Activated naive CD4-positive, alpha-beta T cell treated with anti-CD3 and anti-CD28 coated beads, Interleukin-2, amount 50 U/mL, for 16 hours (primary cell): ENCODE measurements around the gene NFX1.
"Not testable (repeated sequence)": the region's sequence is repeated elsewhere in the genome, so short reads cannot be mapped to it uniquely, and the experiment has no call there.

Experiments used
- DNase-seq: peaks from one replicate; pipeline ENCODE4 v3.0.0-alpha.2; 2020

NFX1 gene

DNA sequence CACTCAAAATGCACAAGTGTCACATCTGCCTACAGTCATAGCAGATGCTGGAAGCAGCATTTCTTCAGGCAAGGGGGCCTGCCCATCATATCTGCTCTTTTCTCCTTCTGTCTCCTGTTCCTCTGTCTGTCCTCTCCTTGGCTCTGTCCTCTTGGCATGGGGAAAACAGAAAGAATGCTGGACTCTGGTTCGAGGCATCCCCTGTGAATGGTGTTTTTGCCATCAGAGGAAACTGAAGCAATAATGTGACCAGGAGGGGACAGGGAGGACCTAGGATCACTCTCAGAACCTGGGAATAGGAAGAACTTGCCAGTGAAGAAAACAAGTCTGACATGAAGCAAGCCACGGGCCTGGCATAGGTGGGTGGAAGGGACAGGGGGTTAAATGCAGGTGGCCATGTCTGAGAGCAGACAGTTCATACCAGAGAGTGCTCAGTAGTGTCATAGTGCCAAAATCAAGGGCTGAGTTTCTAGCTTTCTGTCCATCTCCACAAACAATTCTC is 76.7 kb downstream of the NFX1 start:
- DNase-seq, result no peak

DNA sequence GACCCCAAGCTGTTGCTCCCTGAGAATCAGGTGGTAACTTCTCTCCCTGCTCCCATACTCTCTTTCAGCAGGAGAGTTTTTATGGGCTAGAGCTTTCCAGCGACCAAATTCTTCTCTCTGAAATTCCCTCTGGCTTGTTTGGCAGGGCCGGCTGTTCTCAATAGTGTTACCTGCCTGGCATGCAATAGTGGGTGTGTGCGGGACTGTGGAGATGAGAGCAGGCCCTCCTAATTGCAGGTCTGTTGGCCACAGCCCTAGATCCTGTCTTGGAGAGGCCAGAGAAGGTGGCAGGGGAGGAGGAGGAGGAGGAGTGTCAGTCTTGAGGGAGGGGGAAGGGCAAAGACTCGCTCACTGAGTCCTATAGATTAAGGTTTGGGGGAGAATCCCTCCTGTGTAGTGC is 82.6 kb downstream of the NFX1 start:
- no peak for DNase-seq

DNA sequence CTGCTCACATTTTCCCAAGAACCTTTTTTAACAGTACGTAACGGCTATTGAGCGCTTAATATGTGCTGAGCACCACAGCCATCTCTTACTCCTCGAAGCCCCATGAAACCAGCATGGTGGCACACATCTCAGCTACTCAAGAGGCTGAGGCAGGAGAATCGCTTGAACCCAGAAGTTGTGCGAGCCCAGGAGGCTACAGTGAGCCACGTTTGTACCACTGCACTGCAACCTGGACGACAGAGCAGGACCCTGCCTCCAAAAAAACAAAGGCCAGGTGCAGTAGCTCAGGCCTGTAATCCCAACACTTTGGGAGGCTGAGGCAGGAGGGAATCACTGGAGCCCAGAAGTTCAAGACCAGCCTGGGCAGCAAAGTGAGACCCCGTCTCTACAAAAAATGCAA is 83.9 kb downstream of the NFX1 start:
- no peak for DNase-seq

DNA sequence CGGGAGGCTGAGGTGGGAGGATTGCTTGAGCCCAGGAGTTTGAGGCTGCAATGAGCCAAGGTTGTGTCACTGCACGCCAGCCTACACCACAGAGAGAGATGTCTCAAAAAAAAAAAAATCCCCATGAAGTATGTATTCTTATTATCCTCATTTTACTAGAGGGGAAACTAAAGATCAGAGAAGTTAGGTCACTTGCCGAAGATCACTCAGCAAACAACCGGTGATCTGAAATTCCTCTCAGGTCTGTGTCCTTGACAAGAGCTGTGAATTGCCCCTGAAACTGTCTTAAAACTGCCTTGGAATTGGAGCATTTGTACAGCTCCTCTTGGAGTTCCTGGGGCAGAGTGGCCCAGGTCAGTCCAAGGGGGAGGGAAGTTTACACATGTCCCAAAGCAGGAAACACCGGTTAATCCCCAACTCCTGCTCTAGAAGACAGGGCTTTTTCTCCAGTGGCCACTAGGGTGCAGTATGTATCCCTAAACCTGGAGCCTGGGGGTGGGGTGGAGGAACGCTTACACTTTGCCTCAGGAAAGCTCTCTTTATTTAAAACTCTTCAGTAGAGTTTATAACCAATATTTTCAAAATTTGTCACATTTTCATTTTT is 84.4 kb downstream of the NFX1 start:
- peak; percentile 67 for DNase-seq

DNA sequence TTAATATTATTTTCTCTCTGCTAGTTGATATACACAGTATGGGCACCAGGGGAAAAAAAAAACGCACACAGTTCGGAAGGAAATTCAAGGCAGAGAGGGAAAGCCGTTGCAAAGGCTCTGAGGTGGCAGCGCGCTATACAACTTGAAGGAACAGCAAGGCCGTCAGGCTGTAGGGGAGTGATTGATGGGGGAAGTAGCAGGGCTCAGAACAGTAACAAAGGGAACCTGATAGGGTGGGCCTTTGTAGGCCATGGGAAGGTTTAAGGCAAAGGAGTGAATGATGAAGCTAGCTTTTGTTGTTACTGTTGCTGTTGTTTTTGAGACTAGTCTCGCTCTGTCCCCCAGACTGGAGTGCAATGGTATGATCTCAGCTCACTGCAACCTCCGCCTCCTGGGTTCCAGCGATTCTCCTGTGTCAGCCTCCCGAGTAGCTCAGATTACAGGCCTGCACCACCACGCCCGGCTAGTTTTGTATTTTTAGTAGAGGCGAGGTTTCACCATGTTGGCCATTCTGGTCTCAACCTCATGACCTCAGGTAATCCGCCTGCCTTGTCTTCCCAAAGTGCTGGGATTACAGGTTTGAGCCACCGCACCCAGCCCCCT is 85.0 kb downstream of the NFX1 start:
- DNase-seq, result no peak

DNA sequence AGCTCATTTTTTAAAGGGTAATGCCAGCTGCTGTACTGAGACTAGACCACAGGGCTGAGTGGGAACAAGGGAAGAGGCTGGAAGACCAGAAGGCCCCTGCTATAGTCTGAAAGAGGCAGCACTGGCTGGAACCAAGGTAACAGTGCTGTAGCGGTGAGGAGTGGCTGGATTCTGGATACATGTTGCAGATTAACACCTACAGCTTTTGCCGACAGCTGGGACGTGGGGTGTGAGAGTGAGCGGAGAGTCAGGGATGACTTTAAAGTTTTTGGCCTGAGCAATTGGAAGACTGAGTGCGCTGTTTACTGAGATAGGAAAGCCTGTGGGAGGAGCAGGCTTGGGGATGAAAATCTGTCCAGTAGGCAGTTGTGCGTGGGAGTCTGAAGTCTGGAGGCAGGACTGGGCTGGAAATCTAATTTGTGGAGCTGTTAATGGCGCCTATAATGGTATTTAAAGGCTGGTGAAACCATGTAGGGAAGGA is 85.6 kb downstream of the NFX1 start:
- no peak for DNase-seq

DNA sequence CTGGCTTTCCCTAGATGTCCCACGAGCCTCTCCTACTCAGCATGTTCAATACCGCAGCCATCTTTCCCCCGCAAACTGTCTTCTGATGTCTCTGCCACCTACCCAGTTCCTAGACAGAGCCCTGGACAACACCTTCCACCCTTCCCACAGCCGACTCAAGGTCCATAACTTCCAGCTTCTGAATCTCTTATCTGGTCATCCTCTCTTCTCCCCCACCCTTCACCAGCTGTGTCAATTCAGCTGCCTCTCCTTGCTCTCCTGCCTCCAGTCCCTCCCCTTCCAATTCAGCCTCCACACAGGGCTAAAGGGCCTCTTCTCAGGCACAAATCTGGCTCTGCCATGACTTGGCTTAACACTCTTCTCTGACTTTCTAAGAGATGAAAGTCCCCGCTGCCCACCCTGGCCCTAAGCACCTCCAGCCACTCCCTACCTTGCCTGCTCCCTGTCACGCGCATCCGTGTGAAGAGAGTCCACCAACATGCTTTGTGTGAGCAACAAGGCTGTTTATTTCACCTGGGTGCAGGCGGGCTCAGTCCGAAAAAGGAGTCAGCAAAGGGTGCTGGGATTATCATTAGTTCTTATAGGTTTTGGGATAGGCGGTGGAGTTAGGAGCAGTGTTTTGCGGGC is 86.9 kb downstream of the NFX1 start:
- no peak for DNase-seq

DNA sequence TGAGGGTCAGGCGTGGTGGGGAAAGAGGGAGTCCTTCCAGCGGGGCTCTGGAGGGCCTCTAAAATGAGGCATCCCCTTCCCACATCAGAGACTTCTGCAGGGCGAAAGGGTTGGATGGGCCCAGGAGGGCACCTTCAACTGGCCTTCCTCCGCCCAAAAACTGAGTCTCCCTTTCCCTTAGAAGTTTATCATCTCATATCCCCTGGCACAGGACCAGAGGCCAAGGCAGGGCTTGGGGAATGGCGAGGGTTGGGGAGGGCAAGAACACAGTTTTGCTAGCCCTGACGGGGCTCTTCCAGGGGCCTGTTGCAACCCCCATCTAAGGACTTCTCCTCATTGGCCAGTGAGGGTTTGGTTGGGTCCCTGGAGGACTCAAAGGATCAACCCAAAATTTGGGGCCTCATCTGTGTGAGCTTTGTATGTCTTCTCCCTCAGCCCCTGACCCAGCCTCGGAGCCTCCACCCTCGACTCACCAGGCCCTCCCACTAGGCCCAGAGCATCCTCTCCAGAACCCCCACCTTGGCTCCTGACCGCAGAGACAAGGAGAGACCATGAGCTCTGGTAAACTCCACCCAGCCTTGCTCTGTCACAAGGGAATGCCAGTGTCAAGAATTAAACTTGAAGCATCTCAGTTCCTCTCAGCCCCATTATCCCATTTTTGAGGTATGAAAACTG is 87.9 kb downstream of the NFX1 start:
- no peak for DNase-seq

DNA sequence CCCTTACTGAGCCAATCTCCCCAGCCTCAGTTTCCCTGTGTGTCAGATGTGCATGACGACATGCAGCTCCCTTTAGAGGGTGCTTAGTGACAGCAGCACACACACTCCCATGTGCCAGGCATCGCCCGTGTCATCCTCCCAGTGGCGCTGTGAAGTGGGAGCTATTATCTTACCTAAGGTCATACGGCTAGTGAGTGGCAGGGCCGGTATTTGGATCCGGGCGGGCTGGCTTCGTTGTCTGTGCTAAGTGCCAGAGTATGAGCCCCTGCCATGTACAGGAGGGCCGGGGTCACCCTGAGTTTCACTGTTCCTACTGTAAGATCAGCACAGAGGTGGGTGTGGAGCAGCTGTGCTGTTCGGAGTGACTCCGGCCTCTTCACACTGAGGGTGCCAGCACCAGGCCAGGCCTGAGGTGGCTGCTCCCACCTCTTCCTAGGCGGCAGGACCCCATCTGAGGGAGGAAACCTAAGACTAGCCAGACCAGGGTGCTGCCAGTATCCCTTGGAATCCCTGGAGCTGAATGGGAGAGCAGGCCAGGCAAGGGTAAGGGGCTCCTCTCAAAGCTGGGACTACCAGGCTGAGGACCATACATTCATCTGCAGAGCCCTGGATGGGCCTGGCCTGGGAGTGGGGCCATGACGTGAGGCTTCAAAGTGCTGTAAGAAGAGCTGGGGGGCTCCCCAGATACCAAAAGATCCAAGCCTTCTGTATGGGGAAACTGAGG is 89.5 kb downstream of the NFX1 start:
- DNase-seq, result no peak

DNA sequence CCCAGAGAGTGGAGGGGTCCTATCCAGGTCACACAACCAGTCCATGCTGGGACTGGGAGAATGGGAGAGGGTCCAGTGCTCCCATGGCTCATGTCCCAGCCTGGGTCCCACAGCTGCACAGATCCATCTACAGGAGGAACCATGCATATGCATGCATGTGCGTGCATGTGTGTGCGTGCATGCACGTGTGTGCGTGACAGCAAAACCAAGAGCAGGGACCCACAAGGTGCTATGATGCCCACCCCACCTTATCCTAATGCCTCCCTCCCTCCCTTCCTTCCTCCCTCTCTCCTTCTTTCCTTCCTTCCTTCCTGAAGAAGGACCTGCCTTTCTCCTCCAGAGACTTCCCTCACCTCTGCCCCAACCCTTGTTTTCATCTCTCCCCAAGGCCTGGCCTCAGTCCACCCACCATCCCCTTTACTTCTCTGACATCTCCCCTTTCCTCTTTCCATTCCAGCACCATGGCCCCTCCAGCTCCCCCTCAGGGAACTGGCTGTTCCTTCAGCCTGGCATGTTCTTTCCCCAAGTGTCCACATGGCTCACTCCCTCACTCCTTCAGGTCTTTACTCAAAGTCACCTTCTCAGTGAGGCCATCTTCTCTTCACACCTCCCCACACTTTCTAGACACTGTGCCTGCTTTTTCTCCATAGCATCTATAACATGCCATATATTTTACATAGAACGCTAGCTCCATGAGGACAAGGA is 90.2 kb downstream of the NFX1 start:
- no peak for DNase-seq

DNA sequence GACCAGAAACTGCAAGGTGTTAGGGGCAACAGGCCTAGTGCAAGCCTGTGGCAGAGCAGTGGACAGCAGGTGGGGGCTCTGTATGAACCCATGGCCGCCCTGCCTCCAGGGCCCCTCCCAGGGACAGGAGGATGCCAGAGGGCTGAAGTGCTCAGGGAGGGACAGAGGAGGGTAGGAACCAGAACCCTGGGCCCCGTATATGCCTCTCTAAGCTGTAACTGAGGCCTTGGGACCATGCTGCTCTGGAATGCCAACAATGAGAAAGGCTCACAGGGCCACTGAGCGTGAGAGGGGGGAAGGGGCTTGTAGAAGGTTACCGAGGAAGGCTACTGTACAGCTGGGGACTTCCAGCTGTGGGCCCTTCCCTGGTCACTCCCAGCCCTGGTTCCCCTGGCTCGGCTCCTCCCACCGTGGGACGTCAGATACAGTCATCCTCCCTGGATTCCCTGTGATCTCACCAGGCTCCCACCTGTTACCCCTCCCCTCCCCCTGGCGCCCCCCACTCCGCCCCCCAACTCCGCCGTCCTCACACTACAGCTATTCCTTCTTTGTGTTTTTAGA is 91.0 kb downstream of the NFX1 start:
- no peak for DNase-seq

DNA sequence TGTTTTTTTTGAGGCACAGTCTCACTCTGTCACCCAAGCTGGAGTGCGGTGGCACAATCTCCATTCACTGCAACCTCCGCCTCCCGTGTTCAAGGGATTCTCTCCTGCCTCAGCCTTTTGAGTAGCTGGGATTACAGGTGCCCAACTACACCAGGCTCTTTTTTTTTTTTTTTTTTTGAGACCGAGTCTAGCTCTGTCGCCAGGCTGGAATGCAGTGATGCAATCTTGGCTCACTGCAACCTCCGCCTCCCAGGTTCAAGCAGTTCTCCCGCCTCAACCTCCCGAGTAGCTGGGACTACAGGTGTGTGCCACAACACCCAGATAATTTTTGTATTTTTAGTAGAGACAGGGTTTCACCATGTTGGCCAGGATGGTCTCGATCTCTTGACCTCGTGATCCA is 92.1 kb downstream of the NFX1 start:
- not testable (repeated sequence) for DNase-seq

DNA sequence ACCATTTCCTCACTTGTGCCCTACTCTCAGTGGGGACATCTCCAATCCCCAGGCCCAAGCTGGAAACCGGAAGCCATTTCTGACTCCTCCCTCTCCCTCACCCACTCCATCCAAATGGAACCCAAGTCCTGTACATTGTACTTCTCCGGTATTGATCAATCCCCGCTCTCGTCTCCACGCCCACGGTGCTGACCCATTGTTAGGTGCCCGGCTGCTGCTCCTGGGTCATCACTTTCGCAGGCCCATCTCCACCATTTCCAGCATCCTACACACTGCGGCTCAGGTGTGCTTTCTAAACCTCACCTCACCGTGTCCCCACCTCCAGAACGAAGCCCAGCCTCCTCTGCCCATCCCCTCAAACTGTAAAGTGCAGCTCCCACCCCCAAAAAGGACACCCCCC is 93.1 kb downstream of the NFX1 start:
- DNase-seq, result not testable (repeated sequence)

DNA sequence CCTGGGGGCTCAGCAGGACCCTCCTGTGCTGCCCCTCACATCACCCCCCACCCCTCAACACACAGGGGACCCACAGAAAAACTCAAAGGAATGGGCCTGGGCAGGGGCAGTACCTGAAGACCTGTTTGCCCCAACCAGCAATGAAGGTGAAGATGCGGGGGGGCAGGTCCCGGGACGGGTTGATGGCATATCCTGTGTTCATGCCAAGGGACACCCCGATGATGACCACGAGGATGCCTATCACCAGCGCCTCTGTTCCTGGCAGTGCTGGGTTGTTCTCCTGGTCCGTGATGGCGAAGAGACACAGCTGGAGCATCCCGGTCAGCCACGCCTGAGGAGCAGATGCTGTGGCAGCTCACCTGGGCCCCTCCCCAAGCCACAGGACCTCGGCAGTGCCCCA is 95.2 kb downstream of the NFX1 start:
- not testable (repeated sequence) for DNase-seq

DNA sequence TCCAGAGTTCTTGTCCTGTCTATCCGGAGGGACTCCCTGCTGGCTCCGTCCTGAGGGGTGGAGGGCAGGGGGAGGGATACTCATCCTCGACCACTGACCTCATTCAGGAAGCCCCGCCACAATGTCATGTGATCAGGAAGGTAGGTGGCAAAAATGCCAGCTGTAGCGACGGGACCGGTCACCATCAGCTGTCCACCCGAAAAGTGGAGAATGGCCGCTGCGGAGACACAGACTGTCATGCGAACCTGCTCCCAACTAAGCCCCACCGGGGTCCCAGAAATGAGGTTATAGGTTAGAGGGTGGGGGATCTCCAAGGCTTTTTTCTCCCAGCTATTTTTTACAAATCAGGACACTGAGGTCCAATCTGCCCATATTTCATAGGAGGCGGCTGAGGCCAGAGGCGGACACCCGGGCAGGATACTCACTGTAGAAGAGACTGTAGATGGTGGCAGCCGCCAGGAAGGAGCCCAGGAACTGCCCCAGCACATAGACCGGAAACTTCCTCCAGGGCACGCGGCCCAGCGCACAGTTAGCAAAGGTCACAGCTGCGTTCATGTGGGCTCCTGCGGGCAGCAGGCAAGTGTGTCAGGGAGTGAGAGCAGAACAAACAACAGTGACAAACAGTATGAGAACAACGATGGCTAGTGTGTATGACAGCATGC is 95.8 kb downstream of the NFX1 start:
- not testable (repeated sequence) for DNase-seq

DNA sequence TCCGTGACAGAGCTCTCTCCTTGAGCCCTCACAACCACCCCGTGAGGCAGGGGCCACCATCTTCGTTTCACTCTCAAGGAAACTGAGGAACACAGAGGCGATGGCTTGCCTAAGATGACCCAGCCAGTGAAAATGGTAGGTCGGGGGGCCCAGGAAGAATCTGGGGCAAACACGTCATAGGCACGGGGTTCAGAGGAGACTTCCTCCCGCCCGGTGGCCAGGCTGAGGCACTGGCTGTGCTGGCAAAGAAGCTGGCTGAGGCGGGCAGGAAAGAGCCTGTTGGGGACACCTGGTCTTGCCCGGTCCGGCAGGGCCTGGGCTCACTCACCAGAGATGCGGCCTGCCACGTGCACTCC is 96.3 kb downstream of the NFX1 start:
- DNase-seq, result not testable (repeated sequence)

DNA sequence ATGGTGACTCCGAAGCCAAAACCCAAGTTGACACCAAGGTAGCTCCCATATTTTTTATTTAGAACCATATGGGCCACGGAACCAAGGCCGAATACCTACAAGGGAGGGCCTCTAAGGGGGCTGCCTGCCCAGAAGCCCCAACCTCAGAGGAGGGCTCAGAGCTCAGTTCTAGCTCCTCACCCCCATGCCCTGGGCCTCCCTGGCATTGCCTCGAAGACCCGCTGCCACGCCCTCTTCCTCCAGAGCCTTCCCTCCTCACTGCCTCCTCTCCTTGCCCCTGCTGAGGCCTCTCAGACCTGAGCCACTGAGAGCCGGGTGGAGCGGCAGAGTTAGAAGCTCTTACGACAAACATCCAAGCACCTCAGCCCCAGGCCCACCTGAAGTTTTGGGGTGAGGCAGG is 96.7 kb downstream of the NFX1 start:
- not testable (repeated sequence) for DNase-seq

DNA sequence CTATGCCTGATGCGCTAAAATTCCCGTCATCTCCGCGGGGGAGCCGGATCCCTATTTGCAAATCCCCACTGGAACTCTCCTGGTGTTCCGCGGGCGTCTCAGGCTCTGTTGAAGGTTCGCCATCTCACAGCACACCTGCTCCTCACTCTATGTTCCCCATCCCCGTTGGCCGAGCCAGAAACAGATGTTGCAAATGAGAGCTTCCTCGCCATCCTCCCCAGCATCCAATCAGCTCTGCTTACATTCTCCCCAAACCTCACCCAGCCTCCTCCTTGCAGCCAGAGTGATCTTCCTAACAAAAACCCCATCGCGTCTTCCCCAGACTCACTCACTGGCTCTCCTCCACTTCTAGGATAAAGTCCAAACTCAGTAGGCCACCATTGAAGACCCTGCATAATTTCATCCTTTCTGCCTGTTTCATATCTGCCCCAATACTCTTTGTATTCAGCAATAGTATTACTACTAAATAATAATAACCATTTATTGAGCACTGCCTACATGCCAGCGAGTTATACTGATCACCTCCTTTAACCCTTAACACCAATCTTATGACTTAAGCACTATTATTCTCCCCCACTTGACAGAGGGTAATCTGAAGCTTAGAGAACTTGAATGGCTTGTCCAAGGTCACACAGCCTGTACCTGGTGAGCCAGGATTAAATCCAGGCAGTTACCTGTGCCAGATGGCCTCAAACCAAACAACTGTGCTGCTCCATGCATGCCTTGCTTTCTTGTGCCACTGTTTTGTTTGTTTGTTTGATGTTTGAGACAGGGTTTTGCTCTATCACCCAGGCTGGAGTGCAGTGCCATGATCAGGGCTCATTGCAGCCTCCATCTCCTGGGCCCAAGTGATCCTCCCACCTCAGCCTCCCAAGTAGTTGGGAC is 98.0 kb downstream of the NFX1 start:
- no peak for DNase-seq

DNA sequence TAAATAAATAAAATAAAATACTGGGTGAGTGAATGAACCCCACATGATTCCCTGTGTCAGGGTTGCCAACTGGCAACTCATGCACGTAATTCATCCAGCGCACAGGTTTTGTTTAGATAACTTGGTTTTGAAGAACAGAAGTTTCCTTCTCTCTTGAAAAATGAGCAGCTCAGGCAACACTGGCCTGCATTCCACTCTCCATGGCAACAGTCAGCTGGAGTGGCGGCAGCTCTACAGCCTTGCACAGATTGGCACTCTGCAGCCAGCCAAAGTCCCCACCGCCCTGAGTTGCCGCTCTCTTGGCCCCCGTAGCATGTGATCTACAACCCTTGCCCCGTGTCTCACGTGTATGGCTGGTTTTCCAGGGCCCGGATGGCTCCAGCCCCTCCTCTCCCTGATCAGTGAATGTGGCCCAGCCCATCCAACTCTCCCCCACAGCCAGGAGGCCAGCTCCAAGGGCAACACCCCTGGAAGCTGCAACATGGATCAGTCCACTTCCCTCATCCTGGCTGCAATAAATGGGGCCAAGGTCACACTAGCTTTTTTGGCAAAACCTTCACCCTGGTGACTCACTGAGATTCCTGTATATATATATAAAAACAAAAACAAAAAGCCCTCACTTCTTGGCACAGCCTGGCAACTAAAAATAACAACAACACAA is 100.9 kb downstream of the NFX1 start:
- DNase-seq, result not testable (repeated sequence)

DNA sequence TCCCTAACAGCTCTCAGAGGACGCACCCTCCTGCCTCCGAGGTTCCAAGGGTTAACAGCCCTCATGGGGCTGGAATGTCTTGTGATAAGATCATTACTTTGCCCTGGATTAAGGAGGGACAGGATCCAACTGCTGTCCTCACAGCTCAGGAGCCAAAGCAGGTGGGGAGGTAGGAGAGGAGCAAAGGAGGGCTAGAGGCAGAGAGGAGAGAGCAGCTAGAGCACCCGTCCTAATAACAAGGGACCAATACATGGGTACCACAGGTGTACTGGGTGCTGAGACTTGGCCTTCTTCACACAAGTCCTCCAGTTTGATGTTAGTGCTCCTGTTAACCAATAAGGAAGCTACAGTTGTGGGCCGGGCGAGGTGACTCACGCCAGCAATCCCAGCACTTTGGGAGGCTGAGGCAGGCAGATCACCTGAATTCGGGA is 102.3 kb downstream of the NFX1 start:
- DNase-seq, result not testable (repeated sequence)
